Measurements from ENCODE around the gene SIX3. TPM values are rescaled to one million over a fixed set of nuclear protein-coding genes. Genes with fewer than 3 reads are reported as not detected.

SIX3 gene
- total and polyA plus RNA-seq, 2 donors (not counting 1 experiment from before 2014, with no cell fraction given), result not detected

GRCh38 chr2:44952806-44953498 is 11.4 kb downstream of the SIX3 start:
- no peak for ATAC-seq (ENCODE audit: low read depth)
- Histone ChIP-seq H4K20me1 (ENCODE audit: control insufficient read depth, insufficient read depth, low read length, poor library complexity, severe bottlenecking) (no peaks in the 10 kb centered on the region), H3K79me2 (ENCODE audit: control insufficient read depth, insufficient read depth, low read length) (no peaks in the 10 kb centered on the region), H3K4me3 (ENCODE audit: control extremely low read depth in 1 of 5, extremely low read depth in 1 of 5, insufficient read depth in 1 of 5, low read depth in 2 of 5, low read length in 4 of 5) (peak overlapping the region in 3 of 5 experiments; percentile 36 to 55 (median 46)), H2AFZ (ENCODE audit: insufficient read depth, low read depth, low read length, poor library complexity, severe bottlenecking) (peak overlapping the region; percentile 75), H3K9me3 (ENCODE audit: control extremely low read depth in 1 of 3, control insufficient read depth in 2 of 3, insufficient read depth in 1 of 3, low read length in 2 of 3) (peaks cover 0 to 12% (median 0%) of the 10 kb centered on the region in 3 donors), H3K9ac (ENCODE audit: low read length) (peak overlapping the region; percentile 44), H3K27me3 (replicated peaks in 1 of 4; ENCODE audit: control extremely low read depth in 1 of 4, control insufficient read depth in 3 of 4, insufficient read depth in 4 of 4, low read length in 3 of 4) (peaks cover 0 to 85% (median 47%) of the 10 kb centered on the region in 4 experiments), H3K4me2 (replicated peaks; ENCODE audit: low read depth, low read length, poor library complexity, severe bottlenecking) (peak overlapping the region; percentile 76), H3K4me1 (ENCODE audit: control insufficient read depth in 2 of 2, insufficient read depth in 2 of 2, low read length in 2 of 2) (peaks cover 47 to 55% of the 10 kb centered on the region in 2 donors), H3K27ac (ENCODE audit: low read length in 2 of 2) (no peak overlapping the region), H3K36me3 (replicated peaks in 1 of 2; ENCODE audit: control extremely low read depth in 1 of 2, control insufficient read depth in 1 of 2, extremely low read depth in 1 of 2, insufficient read depth in 2 of 2, low read length in 1 of 2) (no peaks in the 10 kb centered on the region)
- ChIA-PET POLR2A (no interaction called here), CTCF (interaction anchor here (0.6 to 10.5 kb wide), 4 partner anchors 392 to 561 kb away, joined by 3 to 216 read pairs (median 6); no protein-coding TSS in a partner anchor)
- no peak for TF ChIP-seq CTCF (IDR thresholded peaks at IDR 0.05)
- Mint-ChIP-seq H3K4me1 (peaks cover 45% of the 10 kb centered on the region), H3K27ac (no peak overlapping the region), H3K4me3 (peak overlapping the region; percentile 77), H3K9me3 (ENCODE audit: insufficient read depth) (no peaks in the 10 kb centered on the region), H3K27me3 (peaks cover 79% of the 10 kb centered on the region)
- intact Hi-C loops (cut with micrococcal nuclease), result no loop called here
- peak; percentile 49 for DNase-seq
- 12% methylated on average over 33 of the region's 39 CpGs for WGBS (ENCODE audit: insufficient coverage)

DNA sequence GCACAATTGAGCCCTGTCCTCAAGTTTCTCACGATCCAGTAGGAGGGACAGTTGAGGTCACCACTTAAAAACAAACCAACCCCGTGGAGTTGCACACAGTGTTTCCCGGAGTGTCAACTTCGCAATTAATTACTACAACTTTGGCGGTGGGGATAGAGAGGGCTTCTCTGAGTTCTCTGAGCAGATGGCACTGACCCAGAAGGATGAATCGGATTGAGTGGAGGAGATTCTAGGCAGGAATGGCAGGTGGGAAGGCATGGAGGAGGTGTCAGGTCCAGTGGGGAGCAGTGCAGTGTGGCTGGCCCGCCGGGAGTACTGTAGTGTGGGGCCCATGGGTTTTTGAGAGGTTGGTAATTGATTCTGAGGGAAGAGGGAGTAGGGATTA is 12.0 kb downstream of the SIX3 start:
- H3K4me2 ChIP-seq (replicated peaks; ENCODE audit: low read depth, low read length, poor library complexity, severe bottlenecking), result peak overlapping the region; percentile 76
- H3K4me3 Mint-ChIP-seq, result peak overlapping the region; percentile 77
- WGBS (ENCODE audit: insufficient coverage), result 18% methylated on average over 5 of the region's 8 CpGs
- H3K4me1 Mint-ChIP-seq, result peaks cover 45% of the 10 kb centered on the region
- no peak overlapping the region for H3K4me3 ChIP-seq (ENCODE audit: control extremely low read depth in 1 of 5, extremely low read depth in 1 of 5, insufficient read depth in 1 of 5, low read depth in 2 of 5, low read length in 4 of 5)
- peak; percentile 32 for DNase-seq
- no peaks in the 10 kb centered on the region for H3K79me2 ChIP-seq (ENCODE audit: control insufficient read depth, insufficient read depth, low read length)
- no peak overlapping the region for H3K27ac ChIP-seq (ENCODE audit: low read length in 2 of 2)
- H3K9me3 ChIP-seq (ENCODE audit: control extremely low read depth in 1 of 3, control insufficient read depth in 2 of 3, insufficient read depth in 1 of 3, low read length in 2 of 3), result peaks cover 0 to 12% (median 0%) of the 10 kb centered on the region in 3 donors
- TF ChIP-seq EZH2 (IDR thresholded peaks at IDR 0.05; ENCODE audit: borderline replicate concordance, insufficient read depth, low read depth, low read length, poor library complexity, severe bottlenecking) (no peak), CTCF (IDR thresholded peaks at IDR 0.05) (no peak)
- no peak overlapping the region for H2AFZ ChIP-seq (ENCODE audit: insufficient read depth, low read depth, low read length, poor library complexity, severe bottlenecking)
- no peaks in the 10 kb centered on the region for H3K36me3 ChIP-seq (replicated peaks in 1 of 2; ENCODE audit: control extremely low read depth in 1 of 2, control insufficient read depth in 1 of 2, extremely low read depth in 1 of 2, insufficient read depth in 2 of 2, low read length in 1 of 2)
- H3K9ac ChIP-seq (ENCODE audit: low read length), result no peak overlapping the region
- H4K20me1 ChIP-seq (ENCODE audit: control insufficient read depth, insufficient read depth, low read length, poor library complexity, severe bottlenecking), result no peaks in the 10 kb centered on the region
- intact Hi-C loops (cut with micrococcal nuclease), result no loop called here
- peaks cover 0 to 80% (median 43%) of the 10 kb centered on the region in 4 experiments for H3K27me3 ChIP-seq (replicated peaks in 1 of 4; ENCODE audit: control extremely low read depth in 1 of 4, control insufficient read depth in 3 of 4, insufficient read depth in 4 of 4, low read length in 3 of 4)
- ChIA-PET CTCF (interaction anchor here (0.6 to 10.5 kb wide), 8 partner anchors 131 to 562 kb away, joined by 3 to 216 read pairs (median 35); no protein-coding TSS in a partner anchor), POLR2A (no interaction called here)
- H3K9me3 Mint-ChIP-seq (ENCODE audit: insufficient read depth), result no peaks in the 10 kb centered on the region
- peaks cover 78% of the 10 kb centered on the region for H3K27me3 Mint-ChIP-seq
- no peak overlapping the region for H3K27ac Mint-ChIP-seq
- no peak for ATAC-seq (ENCODE audit: low read depth)
- peaks cover 47 to 55% of the 10 kb centered on the region in 2 donors for H3K4me1 ChIP-seq (ENCODE audit: control insufficient read depth in 2 of 2, insufficient read depth in 2 of 2, low read length in 2 of 2)

Data from B cell (primary cell).